GM12874 (cell line): ENCODE results near the gene TRIM62.

Source experiments
- TF ChIP-seq, protein P1 (sequence below): IDR thresholded peaks from 2 replicates; pipeline ENCODE4 v1.5.1; 2011; ENCODE audit warnings: low read depth, mild to moderate bottlenecking, control low read depth, low read length, moderate library complexity; ENCODE audit not compliant: insufficient read depth

The TRIM62 gene

DNA sequence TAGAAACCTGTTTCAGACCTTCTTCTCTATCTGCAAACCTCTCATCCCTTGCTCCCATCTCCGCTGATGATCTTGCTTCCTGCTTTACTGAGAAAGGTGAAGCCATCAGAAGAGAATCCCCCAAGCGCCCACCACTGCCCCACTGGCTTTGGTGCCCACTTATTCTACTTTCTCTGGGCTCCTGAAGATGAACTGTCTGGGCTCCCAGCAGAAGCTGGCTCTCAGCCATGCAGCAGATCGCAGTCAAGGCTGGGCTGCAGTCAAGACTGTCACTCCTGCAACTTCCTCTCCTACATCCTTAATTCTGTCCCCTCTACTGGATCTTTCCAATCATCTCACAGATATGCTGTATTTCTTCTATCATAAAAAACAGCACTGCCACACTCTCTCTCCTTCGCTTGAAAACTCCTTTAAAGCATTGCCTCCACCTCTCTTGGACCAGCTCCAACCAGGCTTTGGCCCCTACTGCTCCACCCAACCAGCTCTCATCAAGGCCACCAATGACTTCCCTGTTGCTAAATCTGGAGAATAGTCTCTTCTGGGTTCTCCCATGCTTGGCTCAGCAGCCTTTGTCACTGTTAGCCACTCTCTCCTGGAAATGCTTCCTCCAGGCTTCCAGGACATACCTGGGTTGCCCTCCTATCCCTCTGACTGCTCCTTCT is 25.8 kb downstream of the TRIM62 start:
- TF ChIP-seq, protein P1, sequence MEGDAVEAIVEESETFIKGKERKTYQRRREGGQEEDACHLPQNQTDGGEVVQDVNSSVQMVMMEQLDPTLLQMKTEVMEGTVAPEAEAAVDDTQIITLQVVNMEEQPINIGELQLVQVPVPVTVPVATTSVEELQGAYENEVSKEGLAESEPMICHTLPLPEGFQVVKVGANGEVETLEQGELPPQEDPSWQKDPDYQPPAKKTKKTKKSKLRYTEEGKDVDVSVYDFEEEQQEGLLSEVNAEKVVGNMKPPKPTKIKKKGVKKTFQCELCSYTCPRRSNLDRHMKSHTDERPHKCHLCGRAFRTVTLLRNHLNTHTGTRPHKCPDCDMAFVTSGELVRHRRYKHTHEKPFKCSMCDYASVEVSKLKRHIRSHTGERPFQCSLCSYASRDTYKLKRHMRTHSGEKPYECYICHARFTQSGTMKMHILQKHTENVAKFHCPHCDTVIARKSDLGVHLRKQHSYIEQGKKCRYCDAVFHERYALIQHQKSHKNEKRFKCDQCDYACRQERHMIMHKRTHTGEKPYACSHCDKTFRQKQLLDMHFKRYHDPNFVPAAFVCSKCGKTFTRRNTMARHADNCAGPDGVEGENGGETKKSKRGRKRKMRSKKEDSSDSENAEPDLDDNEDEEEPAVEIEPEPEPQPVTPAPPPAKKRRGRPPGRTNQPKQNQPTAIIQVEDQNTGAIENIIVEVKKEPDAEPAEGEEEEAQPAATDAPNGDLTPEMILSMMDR, result no peak

DNA sequence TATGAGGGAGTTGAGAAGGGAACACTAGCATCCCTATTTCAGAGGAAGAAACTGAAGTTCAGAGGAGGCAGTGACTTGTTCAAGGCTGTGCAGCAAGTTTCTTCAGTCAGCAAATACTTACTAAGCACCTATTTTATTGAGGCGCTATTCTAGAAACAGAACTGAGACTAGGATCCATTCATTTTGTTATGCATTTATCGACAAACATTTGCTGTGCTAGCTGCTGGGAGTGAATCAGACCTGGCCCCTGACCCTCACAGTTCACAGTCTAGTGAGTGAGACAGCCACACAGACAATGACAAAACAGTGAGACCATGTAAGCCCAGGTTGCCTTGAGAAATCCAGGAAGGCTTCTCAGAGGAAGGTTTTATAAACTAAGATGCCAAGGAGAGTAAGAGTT is 28.2 kb downstream of the TRIM62 start:
- TF ChIP-seq, protein P1, result no peak

DNA sequence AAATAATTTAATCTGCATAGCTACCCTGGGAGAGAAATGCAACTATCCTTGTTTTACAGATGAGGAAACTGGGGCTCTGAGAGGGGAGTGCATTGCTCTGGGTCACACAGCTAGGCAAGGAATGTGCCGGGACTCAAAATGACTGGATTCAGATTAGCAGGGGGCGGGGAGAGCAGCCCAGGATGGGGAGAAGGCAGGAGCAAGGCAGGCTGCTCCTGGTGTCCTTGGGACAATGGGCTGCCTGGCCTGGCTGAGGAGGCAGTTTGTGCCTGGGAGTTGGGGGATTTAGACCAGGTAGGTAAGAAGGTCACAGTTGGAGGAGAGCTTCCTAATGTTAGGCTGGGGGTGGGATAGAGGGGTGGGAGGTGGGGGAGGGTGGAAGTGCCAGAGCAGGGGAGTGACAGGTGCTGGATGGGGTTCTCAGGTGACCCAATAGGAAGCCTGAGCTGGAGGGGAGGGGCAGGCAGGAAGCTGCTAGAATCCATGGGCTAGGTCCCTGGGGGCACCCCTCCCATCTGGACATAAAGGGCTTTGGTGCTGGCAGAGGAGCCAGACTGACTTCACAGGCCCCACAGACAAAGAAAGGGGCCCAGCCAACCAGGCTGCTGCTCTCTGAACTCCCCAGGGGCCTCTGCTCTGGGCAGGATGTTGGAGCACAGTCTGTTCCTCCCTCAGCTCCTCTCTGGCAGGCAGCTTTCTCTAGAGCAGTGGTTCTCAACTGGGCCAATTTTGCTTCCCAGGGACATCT is 29.0 kb downstream of the TRIM62 start:
- TF ChIP-seq, protein P1, result no peak

DNA sequence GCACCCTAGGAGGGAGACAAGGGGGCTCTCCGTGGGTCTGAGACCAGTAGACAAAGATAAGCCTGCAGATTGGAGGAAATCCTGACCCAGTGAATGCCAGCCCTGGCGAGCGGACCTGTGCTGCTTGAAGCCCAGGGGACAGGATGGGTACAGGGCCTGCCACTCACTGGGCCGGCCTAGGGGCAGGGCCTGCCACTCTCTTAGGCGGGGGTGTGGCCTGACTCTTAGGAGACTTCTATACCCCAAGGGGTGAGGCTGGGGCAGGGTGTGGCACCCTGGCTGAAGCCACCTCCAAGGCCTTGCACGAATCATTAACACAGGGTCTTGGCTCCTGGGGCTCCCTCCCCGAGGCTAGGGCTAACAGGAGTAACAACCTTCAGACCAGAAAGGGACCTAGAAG is 30.7 kb downstream of the TRIM62 start:
- TF ChIP-seq, protein P1, result no peak

DNA sequence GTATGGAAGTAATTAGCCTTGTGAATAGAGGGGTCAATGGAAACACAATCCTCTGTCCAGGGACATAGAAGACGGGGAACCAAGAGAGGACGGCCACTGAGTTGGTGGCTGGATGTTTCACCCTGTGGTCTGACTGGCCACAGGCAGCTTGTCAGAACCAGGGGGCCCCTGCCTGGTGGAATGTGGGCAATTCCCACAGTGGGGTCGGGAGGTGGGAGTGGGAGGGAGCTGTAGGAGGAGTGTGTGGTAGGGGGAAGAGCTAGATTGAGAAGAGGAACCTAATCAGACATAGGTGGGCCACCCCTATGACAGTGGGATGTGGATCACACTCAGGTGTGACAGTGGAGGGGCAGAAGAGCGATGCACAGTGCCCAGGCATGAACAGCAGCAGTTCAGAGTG is 31.3 kb downstream of the TRIM62 start:
- TF ChIP-seq, protein P1, result no peak

DNA sequence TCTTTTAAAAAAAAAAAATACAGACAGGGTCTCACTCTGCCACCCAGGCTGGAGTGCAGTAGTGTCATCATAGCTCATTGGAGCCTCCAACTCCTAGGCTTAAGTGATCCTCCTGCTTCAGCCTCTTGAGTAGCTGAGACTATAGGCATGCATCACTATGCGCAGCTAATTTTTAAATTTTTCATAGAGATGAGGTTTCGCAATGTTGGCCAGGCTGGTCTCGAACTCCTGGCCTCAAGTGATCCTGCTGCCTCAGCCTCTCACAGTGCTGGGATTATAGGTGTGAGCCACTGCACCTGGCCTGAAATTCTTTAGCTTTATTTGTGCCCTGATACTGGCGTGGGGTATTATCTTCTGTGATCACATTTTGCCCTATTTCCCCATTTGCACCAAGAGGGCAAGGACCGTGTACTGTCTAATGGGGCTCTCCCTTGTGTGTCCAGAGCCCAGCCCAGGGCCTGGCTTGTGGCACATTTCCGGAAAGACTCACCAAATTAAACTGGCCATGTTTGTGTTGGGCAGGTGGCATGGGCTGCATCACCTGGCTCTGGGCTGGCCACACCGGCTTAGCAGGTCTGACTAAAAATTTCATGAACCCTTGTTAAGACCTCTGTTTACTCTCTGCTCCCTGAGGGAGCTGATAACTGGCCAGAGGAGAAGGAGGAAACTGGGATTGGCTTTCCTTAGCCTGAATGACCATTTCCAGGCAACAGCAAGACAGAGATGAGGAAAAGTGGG is 32.2 kb downstream of the TRIM62 start:
- TF ChIP-seq, protein P1, result no peak

DNA sequence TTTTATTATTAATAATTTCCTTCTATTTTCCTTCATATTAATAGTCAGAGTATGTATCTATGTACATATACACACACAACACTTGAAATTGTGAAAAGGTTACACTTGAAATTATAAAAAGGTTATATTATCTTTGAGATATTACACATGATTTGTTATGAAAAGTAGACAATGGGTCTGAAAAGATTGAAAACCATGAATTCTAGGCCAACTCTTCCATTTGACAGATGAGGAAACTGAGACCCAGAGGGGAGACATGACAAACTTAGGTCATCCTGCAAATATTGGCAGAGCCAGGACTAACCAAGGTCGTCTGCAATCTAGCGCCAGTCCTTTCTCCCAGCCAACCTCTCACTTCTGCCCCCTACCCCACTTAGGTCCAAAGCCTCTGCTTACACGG is 33.2 kb downstream of the TRIM62 start:
- TF ChIP-seq, protein P1, result no peak
